GM19240 (cell line): ENCODE data around the gene PLSCR1.
"Not testable (repeated sequence)": the region's sequence is repeated elsewhere in the genome, so short reads cannot be mapped to it uniquely, and the experiment has no call there.

Experiments
- DNase-seq: peaks from one replicate; pipeline ENCODE4 v3.0.0; 2011; ENCODE audit warnings: low spot score; ENCODE audit not compliant: insufficient read length

PLSCR1 gene

DNA sequence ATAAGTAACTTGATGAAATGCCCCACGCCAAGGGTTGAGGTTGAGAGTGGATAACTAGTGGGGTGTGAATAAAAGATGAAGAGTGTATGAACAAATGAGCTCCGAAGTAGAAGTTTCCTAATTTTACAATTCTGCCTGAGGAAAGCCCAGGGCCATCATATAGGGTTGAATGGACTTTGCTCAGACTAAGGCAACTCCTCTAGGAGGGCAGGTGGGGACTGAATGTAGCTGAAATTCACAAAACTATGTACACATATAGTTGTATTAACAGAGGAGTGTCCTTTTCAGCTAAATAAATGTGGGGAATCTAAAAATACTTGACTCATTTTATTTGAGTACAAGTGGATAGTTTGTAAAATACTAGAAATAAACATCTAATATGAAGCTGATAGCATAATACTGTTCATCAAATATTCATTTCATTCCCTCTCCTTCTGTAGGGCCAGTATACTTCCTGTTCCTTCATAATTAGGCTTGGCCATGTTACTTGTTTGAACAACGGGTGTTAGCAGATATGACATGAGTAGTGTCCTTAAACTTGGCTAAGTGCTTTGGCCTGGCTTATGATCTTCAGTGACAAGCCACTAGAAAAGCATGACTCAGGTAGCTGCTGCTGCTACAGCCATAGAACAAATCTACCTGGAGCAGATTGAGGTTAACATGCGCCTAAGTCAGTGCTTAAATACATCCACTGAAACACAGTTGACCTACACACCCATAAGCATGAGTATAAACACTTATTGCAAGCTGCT, 26.5 kb downstream of the PLSCR1 start:
- DNase-seq, result no peak

DNA sequence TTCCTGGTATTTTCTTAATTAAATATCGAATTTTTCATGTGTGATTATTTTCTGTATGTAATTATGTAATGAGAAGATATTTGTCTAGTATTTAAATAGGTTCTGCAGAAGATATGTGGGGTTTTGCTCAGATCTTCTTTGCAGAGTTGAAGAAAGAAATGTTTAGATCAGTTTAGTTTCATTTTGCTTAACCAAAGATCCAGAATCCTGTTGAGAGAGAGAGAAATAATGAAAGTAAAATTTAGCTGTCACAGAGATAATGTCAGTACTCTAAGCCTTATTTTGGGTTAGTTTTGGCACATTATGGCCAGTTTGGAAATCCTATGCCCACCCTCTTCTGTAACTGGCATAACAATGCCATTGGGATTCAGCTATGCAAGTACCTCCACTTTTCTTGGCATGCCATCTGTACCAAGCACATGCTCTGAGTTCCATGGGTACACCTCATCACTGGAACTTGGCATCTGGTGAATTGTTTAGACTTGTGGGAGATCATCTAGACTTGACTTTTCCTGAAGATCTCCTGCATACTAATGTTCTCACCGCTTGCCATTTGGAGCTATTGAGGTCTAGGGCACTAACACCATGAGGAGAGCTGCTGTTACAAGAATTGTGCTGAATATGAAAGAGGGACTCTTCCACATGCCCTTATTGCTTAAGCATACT, 30.9 kb downstream of the PLSCR1 start:
- no peak for DNase-seq

DNA sequence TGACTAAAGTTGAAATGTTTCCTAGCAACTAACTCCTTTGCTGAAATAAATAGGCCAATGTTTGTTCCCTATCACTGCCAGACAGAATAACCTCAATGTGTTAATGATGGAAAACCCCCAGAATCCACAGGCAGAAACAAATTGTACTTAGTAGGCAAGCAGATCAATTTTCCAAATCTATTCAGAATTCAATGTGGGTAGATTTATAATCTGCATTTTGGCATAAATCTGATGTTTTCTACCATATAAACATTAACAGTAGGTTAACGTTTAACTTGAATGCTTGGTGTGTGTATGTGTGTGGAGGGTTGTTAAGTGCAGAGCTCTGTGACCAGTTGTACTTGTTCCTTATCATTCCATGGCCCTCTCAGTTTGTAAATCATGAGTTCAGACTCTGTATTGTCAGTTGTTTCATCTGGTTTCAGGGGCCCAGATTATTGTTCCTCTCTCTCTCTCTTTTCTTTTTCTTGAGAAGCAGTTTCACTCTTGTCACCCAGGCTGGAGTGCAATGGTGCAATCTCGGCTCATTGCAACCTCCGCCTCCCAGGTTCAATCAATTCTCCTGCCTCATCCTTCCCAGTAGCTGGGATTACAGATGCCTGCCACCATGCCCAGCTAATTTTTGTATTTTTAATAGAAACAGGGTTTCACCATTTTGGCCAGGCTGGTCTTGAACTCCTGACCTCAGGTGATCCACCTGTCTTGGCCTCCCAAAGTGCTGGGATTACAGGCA, 32.8 kb downstream of the PLSCR1 start:
- no peak for DNase-seq

DNA sequence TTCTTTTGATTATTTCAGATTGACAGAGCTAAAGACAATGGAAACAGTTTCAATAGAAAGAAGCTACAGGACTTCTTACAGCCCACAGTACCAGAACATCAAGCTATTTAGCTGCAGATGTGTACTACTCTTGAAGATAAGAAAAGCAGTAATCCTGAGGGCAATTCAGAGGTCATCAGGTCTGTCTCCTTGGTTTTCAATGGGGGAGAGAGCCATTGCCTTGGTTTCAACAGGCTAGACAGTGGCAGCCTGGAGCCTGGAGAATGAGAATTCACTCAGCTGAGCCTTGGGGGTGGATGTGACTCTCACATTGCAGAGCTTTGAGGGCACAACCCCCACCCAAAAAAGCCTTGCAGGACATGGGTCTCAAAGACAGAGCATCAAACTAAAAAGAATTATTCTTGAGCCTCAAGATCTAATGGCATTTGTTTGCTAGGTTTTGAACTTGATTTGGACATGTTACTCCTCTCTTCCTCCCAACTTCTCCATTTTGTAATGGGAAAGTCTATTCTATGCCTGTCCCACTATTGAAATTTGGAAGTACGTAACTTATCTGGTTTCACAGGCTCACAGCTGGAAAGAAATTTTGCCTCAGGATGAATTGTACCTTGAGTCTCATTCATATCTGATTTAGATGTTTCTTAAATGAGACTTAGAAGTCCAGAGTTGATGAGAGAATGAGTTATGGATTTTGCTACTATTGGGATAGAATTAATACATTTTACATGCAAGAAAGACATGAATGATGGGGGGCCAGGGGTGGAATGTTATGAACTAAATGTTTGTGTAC, 36.9 kb downstream of the PLSCR1 start:
- no peak for DNase-seq

DNA sequence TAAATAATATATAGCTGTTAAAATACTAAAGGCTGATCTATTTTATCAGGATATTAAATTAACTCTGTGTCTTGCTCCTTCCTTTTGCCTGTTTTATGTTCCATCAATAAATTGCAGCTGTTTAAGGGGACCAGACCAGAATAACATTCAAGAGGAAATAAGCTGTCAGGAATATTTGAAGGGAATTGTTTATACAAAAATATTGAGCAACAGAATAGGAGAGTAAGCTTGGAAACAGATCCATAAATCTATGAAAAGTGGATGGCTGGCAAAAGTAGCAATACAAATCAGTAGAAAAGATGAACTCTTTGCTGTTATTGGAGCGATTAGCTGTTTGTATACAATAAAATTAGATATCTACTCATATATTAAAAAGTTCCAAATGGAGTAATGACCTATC, 38.9 kb downstream of the PLSCR1 start:
- no peak for DNase-seq

DNA sequence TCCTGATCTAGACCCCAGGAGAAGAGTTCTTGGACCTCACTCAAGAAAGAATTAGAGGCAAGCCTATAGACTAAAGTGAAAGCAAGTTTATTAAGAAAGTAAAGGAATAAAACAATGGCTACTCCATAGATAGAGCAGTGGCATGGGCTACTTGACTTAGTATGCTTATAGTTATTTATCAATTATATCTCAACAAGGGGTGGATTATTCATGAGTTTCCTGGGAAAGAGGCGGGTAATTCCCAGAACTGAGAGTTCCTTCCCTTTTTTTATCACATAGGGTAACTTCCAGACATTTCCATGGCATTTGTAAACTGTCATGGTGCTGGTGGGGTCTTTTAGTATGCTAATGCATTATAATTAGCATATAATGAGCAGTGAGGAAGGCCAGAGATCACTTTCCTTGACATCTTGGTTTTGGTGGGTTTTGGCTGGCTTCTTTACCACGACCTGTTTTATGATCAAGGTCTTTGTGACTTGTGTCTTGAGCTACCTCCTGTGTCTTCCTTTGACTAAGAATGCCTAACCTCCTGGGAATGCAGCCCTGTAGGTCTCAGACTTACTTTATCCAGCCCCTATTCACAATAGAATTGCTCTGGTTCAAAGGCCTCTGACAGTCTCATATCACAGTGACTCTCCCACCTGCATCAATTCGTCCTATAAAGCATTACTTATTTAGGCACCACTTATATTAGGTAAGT, 39.8 kb downstream of the PLSCR1 start:
- no peak for DNase-seq

DNA sequence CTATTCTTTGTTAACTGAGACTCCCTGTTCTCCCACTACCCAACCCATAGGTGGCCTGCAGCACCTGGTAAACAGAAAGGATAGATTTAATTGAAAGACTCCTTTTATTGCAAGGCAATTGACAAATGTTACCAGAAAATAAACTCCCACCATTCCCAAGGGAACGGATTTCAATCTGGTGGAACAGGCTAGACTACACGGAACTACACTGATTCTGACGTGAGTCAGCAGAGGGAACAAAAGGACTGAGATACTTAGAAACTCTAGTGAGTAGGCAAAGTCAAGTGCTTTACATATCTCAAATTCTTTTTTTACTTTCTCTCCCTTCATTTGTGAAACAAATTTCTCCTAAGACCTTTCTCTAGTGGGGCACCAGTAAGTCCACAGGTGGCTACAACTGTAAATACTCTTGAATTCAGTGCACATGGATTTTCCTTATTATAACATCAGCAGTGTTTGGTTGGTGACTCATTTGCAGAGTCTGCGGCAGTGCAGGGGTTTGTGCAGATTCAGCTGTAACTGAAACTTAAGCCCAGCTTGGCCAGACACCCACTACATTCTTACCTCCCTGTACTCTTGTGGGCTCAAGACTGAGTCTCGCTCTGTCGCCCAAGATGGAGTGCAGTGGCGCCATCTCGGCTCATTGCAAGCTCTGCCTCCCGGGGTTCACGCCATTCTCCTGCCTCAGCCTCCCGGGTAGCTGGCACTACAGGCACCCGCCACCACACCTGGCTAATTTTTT, 40.8 kb downstream of the PLSCR1 start:
- DNase-seq, result peak; percentile 7

DNA sequence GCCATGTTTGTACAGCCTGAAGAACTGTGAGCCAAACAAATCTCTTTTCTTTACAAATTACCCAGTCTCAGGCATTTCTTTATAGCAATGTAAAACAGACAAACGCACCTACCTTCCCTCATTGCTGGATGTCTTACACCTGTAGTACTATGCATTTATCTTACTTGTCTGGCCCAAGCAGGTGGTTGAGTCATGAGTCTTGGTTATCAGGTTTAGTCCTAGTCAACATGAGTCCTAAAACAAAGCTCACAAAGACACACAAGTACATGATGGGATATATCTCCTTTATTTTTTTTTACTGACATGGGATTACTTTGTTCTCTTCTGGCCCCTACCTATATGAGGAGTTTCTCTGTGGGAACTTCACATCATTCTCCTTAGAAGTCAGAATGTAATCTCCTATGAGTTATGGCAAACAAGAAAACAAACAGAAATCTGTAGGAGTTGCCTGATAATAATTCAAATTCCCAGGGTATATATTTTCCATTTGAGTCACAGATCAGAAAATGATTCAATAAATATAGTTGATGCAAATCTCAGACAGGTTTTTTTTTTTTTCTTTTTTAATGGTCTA, 41.4 kb downstream of the PLSCR1 start:
- no peak for DNase-seq

DNA sequence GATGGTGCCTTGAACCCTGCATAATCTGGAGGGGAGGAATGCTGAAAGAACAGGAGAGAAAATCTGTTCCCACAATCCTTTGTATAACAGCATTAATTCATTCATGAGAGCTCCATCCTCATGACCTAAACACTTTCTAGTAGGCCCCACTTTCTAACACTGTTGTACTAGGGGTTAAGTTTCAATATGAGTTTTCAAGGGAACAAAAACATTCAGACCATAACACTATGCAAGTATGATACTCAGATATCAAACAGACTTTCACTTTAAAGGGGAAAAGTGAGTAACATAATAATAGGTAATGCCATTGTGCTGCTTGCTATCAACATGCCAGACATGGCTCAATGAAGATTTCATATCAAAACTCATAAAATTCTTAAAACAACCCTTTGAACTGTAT, 42.7 kb downstream of the PLSCR1 start:
- no peak for DNase-seq

DNA sequence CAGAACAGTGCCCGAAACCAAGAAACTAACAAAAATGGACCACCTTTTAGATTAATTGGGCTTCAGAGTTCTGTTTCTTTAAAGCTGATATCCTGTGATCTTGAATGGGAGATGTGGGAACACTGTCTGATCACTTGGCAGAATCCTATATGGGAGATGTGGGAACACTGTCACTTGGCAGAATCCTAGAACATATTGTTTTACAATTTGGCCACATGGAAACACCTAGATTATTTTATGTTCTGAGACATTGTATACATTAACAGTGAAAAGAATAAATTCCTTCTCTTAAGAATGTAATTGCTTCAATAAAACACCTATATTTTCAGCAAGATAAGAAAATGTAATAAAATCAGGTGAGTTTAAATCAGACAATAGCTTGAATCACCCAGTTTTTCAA, 44.7 kb downstream of the PLSCR1 start:
- DNase-seq, result no peak

DNA sequence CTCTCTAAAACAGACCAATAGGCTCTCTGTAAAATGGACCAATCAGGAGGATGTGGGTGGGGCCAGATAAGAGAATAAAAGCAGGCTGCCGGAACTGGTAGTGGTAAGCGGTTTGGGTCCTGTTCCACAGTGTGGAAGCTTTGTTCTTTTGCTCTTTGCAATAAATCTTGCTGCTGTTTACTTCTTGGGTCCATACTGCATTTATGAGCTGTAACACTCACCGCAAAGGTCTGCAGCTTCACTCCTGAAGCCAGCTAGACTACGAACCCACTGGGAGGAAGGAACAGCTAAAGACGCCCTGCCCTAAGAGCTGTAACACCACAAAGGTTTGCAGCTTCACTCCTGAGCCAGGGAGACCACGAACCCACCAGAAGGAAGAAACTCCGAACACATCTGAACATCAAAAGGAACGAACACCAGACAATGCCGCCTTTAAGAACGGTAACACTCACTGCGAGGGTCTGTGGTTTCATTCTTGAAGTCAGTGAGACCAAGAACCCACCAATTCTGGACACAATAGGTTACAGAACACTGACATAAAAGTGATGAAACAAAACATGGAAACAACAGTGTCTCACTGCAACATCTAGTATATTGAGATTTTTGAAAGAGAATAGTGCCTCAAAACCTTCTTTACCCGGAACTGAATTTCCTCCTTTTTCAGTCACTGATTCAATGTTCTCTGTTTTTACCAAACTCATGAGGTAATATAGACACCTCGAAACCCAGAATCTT, 46.2 kb downstream of the PLSCR1 start:
- no peak for DNase-seq

DNA sequence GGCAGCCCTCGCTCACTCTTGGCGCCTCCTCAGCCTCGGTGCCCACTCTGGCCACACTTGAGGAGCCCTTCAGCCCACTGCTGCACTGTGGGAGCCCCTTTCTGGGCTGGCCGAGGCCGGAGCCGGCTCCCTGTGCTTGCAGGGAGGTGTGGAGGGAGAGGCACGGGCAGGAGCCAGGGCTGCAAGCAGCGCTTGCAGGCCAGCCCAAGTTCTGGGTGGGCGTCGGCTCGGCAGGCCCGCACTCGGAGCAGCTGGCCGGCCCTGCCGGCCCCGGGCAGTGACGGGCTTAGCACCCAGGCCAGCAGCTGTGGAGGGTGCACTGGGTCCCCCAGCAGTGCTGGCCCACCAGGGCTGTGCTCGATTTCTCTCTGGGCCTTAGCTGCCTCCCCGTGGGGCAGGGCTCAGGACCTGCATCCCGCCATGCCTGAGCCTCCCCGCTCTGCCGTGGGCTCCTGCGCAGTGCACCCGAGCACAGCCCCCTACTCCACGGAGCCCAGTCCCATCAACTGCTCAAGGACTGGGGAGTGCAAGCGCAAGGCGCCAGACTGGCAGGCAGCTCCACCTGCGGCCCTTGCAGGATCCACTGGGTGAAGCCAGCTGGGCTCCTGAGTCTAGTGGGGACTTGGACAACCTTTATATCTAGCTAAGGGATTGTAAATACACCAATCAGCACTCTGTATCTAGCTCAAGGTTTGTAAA, 47.1 kb downstream of the PLSCR1 start:
- DNase-seq, result not testable (repeated sequence)

DNA sequence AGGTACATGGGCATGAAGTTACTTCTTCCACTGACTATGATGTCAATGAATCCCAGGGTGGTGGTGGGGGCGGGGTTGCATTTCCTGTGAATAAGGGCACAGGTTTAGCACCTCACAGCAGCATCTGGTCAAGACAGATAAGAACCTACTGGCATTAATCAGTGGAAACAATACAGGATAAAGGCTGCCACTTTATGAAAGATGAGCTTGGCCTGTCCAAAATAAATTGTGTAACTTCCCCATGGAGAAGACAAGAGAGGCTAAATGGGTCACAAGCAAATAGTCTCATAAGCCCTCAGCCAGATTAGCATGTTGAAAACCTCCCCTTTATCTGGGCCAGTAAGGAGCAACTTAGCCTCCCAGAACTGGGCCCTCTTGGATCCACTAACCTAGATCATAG, 47.7 kb downstream of the PLSCR1 start:
- DNase-seq, result no peak

DNA sequence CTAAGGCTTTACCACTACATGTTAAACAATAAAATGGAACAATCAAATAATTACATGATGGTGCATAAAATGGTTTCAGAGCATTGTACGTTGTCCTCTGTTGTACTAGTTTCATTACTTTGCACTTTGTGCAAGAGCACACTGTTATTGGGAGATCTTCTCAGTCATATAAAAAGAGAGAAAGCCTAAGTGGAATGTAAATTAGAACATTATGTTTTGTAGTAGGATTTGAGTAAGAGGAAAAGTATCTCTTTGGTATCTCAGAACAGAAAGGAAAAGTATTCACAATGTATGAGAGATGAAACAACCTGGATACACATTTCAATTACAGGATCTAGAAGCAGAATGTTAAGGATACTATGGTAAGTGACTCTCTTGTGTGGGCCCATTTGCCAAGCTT, 48.2 kb downstream of the PLSCR1 start:
- DNase-seq, result no peak

DNA sequence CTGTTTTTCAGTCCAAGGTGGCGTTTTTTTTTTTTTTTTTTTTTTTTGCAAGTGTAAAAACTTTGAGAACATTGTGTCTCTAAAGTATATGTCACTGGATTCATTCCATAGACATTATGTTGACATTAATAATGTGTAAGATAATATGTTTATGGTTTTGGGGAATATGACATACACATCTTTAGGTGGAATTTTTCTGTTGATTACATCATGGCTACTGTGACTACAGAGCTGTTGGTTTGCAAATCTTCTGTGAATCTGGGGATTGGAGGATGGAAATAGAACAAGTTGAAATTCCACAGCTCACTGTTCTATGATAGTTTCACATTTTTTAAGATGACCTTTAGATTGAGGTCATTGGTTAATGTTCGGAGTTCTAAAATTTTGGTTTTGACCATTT, 50.6 kb downstream of the PLSCR1 start:
- no peak for DNase-seq

DNA sequence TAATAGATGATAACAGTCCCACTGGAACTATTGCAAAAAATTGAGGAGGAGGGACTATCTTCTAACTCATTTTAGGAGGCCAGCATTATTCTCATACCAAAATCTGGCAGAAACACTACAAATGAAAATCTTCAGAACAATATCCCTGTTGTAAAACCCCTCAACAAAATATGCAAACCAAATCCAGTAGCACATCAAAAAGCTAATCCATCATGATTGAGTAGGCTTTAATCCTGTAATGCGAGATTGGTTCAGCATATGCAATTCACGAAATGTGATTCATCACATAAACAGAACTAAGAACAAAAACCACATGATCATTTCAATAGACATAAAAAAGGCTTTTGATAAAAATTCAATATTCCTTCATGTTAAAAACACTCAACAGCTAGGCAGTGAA, 51.2 kb downstream of the PLSCR1 start:
- DNase-seq, result no peak

DNA sequence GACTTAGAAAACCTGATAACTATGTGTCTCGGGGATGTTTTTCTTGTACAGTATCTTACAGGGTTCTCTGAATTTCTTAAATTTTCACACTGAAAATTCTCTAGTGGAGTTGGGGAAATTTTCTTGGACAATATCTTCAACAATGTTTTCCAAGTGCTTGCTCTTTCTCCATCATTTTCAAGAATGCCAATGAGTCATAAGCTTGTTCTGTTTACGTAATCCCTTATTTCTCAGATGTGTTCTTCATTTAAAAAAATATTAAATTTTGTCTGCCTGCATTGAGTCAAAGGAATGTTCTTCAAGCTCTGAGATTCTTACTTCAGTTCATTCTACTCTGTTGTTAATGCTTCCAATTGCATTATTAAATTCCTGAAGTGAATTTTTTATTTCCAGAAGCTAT, 53.1 kb downstream of the PLSCR1 start:
- DNase-seq, result no peak

DNA sequence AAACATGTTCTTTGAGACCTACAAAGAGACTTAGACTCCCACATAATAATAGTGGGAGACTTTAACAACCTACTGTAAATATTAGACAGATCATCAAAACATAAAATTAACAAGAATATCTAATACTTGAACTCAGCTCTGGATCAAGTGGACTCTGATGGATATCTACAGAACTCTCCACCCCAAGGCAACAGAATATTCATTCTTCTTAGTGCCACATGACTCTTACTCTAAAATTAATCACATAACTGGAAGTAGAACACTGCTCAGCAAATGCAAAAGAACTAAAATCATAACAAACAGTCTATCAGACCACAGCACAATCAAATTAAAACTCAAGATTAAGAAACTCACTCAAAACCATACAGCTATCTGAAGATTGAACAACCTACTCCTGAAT, 59.1 kb downstream of the PLSCR1 start:
- DNase-seq, result no peak
